ENCODE measurements around the gene RSPO3.
"Not testable (repeated sequence)": the region's sequence is repeated elsewhere in the genome, so short reads cannot be mapped to it uniquely, and the experiment has no call there.

The RSPO3 gene

DNA sequence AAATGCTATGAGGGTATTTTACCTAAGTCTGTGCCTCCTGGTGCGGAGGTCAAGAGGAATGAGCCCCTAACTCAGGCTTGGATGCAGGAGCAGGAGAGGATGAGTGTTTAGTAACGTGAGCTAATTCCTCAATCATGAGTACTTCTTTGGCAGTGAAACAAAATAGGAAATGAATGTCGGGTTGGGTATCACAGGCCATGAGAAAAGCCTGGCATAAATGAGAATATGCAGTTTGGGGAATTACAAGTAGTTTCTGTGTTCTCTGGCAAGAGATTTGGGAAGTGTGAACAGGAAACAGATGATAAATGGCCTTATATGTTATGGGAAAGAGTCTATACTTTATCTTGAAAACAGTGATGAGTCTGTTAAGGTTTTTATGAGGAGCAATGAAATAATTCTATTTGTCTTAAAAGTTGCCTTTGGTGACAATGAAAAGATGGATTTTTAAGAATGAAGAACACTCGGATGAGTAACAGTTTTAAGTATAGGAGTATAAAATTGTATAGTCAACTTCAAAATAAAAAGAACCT, 89.2 kb downstream of the RSPO3 start:
- DNase-seq: no peak

GRCh38 chr6:127210725-127211124, 92.3 kb downstream of the RSPO3 start:
- DNase-seq: no peak

DNA sequence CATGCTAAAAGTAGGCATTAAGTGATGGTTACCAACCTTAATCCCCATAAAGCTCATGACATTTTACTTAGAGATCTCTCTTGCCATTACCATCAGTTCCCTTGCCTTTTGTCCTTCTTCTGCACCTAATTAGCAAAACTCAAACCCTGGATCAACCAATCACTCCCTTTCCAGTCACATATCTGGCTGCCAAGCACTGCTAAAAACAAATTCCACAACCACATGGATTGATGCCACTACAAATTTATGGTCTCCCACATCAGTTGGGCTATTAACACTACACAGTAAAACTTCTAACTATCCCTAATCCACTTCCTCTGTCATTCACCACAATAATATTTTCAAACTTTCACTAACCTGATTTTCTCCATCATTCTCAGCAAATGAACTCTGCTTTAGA, 93.9 kb downstream of the RSPO3 start:
- DNase-seq: no peak

- not testable (repeated sequence) for DNase-seq
Observed at GRCh38 chr6:127214032-127214431, 95.6 kb downstream of the RSPO3 start.

- not testable (repeated sequence) for DNase-seq
Observed at GRCh38 chr6:127214531-127214930, 96.1 kb downstream of the RSPO3 start.

DNA sequence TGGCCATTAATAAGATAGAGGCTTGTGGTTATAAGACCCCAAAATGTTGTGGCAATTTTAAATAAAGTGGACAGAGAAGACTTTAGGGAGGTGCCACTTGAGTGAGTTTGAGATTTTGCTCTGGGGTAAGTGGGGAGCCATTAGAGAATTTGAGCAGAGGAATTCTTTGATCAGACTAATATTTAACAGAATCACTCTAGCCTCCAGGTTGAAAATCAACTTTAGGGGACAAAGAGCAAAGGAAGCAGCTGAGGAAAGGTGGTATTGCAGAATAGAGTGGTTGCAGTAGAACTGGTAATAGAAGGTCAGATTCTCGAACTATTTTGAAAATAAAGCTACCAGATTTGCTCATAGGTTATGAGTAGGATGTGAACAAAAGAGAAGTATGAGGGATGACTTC, 97.5 kb downstream of the RSPO3 start:
- no peak for DNase-seq

GRCh38 chr6:127216810-127217789, 98.6 kb downstream of the RSPO3 start:
- no peak for DNase-seq

GRCh38 chr6:127219869-127220268, 101.4 kb downstream of the RSPO3 start:
- DNase-seq: no peak

GRCh38 chr6:127221201-127221600, 102.7 kb downstream of the RSPO3 start:
- DNase-seq: no peak

- no peak for DNase-seq
Observed at GRCh38 chr6:127222418-127222817, 103.9 kb downstream of the RSPO3 start.

DNA sequence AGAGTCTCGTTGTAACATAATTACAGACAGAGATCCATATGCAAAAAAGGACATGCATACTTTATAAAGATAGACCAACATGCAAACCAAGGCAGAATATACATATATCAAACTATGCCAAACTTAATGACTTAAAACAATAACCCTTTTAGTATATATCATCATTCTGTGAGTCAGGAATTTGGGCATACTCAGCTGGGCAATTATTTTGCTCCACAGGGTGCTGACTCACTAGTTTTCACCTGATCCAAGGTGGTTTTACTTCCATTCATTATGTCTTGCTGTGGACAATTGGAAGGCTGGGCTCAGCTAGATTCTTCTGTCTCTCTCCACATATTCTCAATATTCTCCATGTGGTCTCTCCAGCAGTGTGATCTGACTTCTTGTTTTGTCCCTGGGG, 107.0 kb downstream of the RSPO3 start:
- no peak for DNase-seq

DNA sequence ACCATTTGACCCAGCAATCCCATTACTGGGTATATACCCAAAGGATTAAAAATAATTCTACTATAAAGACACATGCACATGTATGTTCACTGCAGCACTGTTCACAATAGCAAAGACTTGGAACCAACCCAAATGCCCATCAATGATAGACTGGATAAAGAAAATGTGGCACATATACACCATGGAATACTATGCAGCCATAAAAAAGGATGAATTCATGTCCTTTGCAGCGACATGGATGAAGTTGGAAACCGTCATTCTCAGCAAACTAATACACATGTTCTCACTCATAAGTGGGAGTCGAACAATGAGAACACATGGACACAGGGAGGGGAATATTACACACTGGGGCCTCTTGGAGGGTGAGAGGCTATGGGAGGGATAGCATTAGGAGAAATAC, 115.3 kb downstream of the RSPO3 start:
- DNase-seq: not testable (repeated sequence)

DNA sequence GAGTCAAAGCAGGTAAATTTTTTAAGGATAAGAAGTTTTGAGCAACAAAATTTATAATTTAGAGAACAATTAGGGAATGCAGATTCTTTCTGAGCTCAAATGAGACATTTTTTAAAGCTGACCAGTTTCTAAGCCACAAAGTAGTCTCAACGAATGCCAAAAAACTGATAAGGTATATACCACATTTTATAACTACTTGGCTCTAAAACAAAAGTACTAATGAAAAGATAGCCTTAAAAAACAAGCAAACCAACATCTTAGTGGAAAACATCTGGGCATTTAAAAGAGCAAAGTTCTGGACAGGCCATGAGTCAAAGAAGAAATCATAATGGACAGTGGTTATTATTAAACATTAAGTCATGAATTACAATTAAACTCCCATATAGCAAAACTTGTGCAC, 125.0 kb downstream of the RSPO3 start:
- no peak for DNase-seq
